HepG2 (cell line): ENCODE data around the gene VEGFB. TPM values are rescaled to one million over a fixed set of nuclear protein-coding genes. Genes with fewer than 3 reads are reported as not detected.

ENCODE experiments used
- GABPB1 ChIP-seq: IDR thresholded peaks from 2 replicates; pipeline ENCODE4 v1.6.1; 2016; ENCODE audit warnings: mild to moderate bottlenecking, missing genetic modification reagents, moderate library complexity, missing compliant biosample characterization
- HIVEP1 ChIP-seq: sonication (generic); formaldehyde crosslinking; IDR thresholded peaks from 2 replicates; pipeline ENCODE4 v1.4.0; 2020; ENCODE audit warnings: mild to moderate bottlenecking, missing genetic modification reagents
- KDM5B ChIP-seq: sonication (generic); formaldehyde crosslinking; IDR thresholded peaks from 2 replicates; pipeline ENCODE4 v1.4.0; 2020; ENCODE audit warnings: missing genetic modification reagents, mild to moderate bottlenecking, borderline replicate concordance
- MBD4 ChIP-seq: IDR thresholded peaks from 2 replicates; pipeline ENCODE4 v1.6.1; 2012; ENCODE audit warnings: low read length, inconsistent platforms, borderline replicate concordance
- MXD4 ChIP-seq: IDR thresholded peaks from 2 replicates; pipeline ENCODE4 v1.6.1; 2016; ENCODE audit warnings: mild to moderate bottlenecking, missing biosample characterization, missing genetic modification reagents
- NR2C2 ChIP-seq: sonication (generic); formaldehyde crosslinking; IDR thresholded peaks from 2 replicates; pipeline ENCODE4 v1.4.0; 2020; ENCODE audit warnings: missing genetic modification reagents, mild to moderate bottlenecking, moderate library complexity, borderline replicate concordance
- RCOR2 ChIP-seq: IDR thresholded peaks from 2 replicates; pipeline ENCODE4 v1.6.1; 2016; ENCODE audit warnings: missing biosample characterization, missing genetic modification reagents
- SKI ChIP-seq: fragments of 450-650 bp; IDR thresholded peaks from one replicate; pipeline ENCODE4 v1.6.1; 2018; ENCODE audit warnings: mild to moderate bottlenecking; ENCODE audit not compliant: partially characterized antibody
- TOPORS ChIP-seq: sonication (generic); formaldehyde crosslinking; IDR thresholded peaks from 2 replicates; pipeline ENCODE4 v1.8.0; 2023; ENCODE audit warnings: mild to moderate bottlenecking, missing genetic modification reagents
- ZNF235 ChIP-seq: sonication (generic); formaldehyde crosslinking; IDR thresholded peaks from 2 replicates; pipeline ENCODE4 v1.8.1; 2023; ENCODE audit warnings: mild to moderate bottlenecking, missing genetic modification reagents, borderline replicate concordance
- ZNF264 ChIP-seq: sonication (generic); formaldehyde crosslinking; IDR thresholded peaks from 2 replicates; pipeline ENCODE4 v1.4.0; 2020; ENCODE audit warnings: missing genetic modification reagents
- ZNF296 ChIP-seq: sonication (generic); formaldehyde crosslinking; conservative IDR thresholded peaks from 2 replicates; pipeline ENCODE4 v1.5.0; 2020; ENCODE audit warnings: mild to moderate bottlenecking, missing genetic modification reagents
- ZNF34 ChIP-seq: sonication (generic); formaldehyde crosslinking; IDR thresholded peaks from 2 replicates; pipeline ENCODE4 v1.4.0; 2020; ENCODE audit warnings: mild to moderate bottlenecking, missing genetic modification reagents, borderline replicate concordance
- ZNF430 ChIP-seq: sonication (generic); formaldehyde crosslinking; IDR thresholded peaks from 2 replicates; pipeline ENCODE4 v1.9.0; 2021; ENCODE audit warnings: mild to moderate bottlenecking, missing genetic modification reagents
- ZNF891 ChIP-seq: sonication (generic); formaldehyde crosslinking; IDR thresholded peaks from 2 replicates; pipeline ENCODE4 v1.5.0; 2020; ENCODE audit warnings: mild to moderate bottlenecking, missing genetic modification reagents
- polyA plus RNA-seq, 8 experiments: library from polyadenylated mRNA; depleted of rRNA in 3 of 8; stranded (reverse) in 7 of 8; unstranded in 1 of 8; fragments of >200 nt; fragmentation: Illumina TruSeq in 4 of 8; extraction: Trizol in 4 of 8; gene quantifications; 2 replicates each; pipeline versions ENCODE4 v1.2.1 to v1.2.3, GENCODE V29; 2011 to 2016; ENCODE audit warnings: low read depth in 4 of 8, missing spikeins in 1 of 8, mixed read lengths in 1 of 8; ENCODE audit not compliant: insufficient read depth in 1 of 8
- total RNA-seq, 5 experiments: library from RNA; depleted of rRNA; stranded (reverse); fragments of >200 nt; fragmentation: Illumina TruSeq; extraction: Trizol; gene quantifications; 2 replicates each; pipeline ENCODE4 v1.2.3, GENCODE V29; 2016; ENCODE audit warnings: low read depth in 1 of 5
- TF ChIP-seq, protein P1 (sequence below): IDR thresholded peaks from 2 replicates; pipeline ENCODE4 v1.6.1; 2016
- TF ChIP-seq, protein P2 (sequence below): IDR thresholded peaks from 2 replicates; pipeline ENCODE4 v1.6.1; 2012; ENCODE audit warnings: inconsistent platforms
- TF ChIP-seq, protein P3 (sequence below): sonication (generic); formaldehyde crosslinking; IDR thresholded peaks from 2 replicates; pipeline ENCODE4 v1.8.0; 2022; ENCODE audit warnings: mild to moderate bottlenecking, missing genetic modification reagents; ENCODE audit not compliant: insufficient replicate concordance
- TF ChIP-seq, protein P4 (sequence below): IDR thresholded peaks from 2 replicates; pipeline ENCODE4 v1.6.1; 2016; ENCODE audit warnings: control low read depth
- TF ChIP-seq, protein P5 (sequence below): sonication (generic); formaldehyde crosslinking; IDR thresholded peaks from 2 replicates; pipeline ENCODE4 v1.4.0; 2020; ENCODE audit warnings: missing genetic modification reagents, borderline replicate concordance

Gene VEGFB
- total and polyA plus RNA-seq, 2 of the 13 experiments (the other 11 are each of a cell fraction or from before 2014, with no cell fraction given) = 9.0 to 11.3 TPM

DNA sequence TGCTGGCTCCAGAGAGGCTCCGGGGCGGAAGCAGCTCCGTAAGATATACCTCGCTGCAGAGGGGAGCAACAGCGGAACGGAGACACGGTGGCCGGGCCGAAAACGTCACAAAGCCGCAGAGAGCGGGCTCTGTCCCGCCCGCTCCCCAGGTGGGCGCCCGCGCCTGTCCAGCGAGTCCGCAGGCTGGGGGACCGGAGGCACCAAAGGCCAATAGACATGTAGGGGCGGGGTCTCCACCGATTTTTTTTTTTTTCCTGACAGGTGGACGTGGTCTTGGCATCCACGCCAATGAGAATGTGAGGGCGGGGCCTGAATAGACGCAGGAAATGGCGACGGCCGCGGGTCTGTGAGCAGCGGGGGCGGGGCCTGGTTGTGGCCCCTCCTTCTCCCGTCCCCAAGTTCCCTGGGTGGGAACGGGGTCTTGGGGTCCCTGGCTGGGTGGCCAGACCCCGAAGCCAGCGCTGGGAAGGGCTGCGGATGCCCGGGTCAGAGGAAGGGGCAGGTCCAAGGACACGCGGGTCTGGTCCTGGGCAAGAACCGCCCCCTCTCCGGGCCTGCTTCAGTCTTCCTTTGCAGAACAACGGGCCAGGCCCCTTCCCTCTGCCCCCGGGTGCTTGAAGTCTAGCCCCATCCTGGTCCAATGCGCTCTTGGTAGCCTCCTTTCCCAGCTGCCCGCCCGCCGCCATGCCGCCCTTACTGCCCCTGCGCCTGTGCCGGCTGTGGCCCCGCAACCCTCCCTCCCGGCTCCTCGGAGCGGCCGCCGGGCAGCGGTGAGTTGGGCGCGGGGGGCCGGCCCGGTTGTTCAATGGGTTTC lies 4.0 kb upstream of the VEGFB start, which contains the start of gene DNAJC4 (continued):
- TF ChIP-seq, protein P1, sequence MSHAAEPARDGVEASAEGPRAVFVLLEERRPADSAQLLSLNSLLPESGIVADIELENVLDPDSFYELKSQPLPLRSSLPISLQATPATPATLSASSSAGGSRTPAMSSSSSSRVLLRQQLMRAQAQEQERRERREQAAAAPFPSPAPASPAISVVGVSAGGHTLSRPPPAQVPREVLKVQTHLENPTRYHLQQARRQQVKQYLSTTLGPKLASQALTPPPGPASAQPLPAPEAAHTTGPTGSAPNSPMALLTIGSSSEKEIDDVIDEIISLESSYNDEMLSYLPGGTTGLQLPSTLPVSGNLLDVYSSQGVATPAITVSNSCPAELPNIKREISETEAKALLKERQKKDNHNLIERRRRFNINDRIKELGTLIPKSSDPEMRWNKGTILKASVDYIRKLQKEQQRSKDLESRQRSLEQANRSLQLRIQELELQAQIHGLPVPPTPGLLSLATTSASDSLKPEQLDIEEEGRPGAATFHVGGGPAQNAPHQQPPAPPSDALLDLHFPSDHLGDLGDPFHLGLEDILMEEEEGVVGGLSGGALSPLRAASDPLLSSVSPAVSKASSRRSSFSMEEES (CRISPR knock-in tag) = 0 out of 2 replicates have a peak, but pooled peaks have one; percentile 23
- TF ChIP-seq HIVEP1 (CRISPR knock-in tag) = 0 out of 2 replicates have a peak, but pooled peaks have one; percentile 39
- peak; percentile 25 for TF ChIP-seq SKI
- TF ChIP-seq, protein P2, sequence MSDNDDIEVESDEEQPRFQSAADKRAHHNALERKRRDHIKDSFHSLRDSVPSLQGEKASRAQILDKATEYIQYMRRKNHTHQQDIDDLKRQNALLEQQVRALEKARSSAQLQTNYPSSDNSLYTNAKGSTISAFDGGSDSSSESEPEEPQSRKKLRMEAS = peak; percentile 24
- TF ChIP-seq KDM5B (CRISPR knock-in tag) = peak; percentile 78; the same call in 1 of the 2 replicates
- TF ChIP-seq GABPB1 (CRISPR knock-in tag) = peak; percentile 75
- TF ChIP-seq ZNF264 (CRISPR knock-in tag) = no peak
- TF ChIP-seq, protein P3, sequence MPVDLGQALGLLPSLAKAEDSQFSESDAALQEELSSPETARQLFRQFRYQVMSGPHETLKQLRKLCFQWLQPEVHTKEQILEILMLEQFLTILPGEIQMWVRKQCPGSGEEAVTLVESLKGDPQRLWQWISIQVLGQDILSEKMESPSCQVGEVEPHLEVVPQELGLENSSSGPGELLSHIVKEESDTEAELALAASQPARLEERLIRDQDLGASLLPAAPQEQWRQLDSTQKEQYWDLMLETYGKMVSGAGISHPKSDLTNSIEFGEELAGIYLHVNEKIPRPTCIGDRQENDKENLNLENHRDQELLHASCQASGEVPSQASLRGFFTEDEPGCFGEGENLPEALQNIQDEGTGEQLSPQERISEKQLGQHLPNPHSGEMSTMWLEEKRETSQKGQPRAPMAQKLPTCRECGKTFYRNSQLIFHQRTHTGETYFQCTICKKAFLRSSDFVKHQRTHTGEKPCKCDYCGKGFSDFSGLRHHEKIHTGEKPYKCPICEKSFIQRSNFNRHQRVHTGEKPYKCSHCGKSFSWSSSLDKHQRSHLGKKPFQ (CRISPR knock-in tag) = peak; percentile 74
- TF ChIP-seq ZNF34 = no peak
- no peak for TF ChIP-seq RCOR2 (CRISPR knock-in tag)
- TF ChIP-seq ZNF296 = 0 out of 2 replicates have a peak, but pooled peaks have one; percentile 23
- TF ChIP-seq NR2C2 = 0 out of 2 replicates have a peak, but pooled peaks have one; percentile 28
- peak; percentile 77 for TF ChIP-seq ZNF891 (CRISPR knock-in tag)
- TF ChIP-seq ZNF235 (CRISPR knock-in tag) = no peak
- TF ChIP-seq, protein P4, sequence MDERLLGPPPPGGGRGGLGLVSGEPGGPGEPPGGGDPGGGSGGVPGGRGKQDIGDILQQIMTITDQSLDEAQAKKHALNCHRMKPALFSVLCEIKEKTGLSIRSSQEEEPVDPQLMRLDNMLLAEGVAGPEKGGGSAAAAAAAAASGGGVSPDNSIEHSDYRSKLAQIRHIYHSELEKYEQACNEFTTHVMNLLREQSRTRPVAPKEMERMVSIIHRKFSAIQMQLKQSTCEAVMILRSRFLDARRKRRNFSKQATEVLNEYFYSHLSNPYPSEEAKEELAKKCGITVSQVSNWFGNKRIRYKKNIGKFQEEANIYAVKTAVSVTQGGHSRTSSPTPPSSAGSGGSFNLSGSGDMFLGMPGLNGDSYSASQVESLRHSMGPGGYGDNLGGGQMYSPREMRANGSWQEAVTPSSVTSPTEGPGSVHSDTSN (CRISPR knock-in tag) = 0 out of 2 replicates have a peak, but pooled peaks have one; percentile 26
- 0 out of 2 replicates have a peak, but pooled peaks have one; percentile 27 for TF ChIP-seq MXD4 (CRISPR knock-in tag)
- TF ChIP-seq TOPORS (CRISPR knock-in tag) = 0 out of 2 replicates have a peak, but pooled peaks have one; percentile 70
- TF ChIP-seq MBD4 = no peak
- TF ChIP-seq, protein P5, sequence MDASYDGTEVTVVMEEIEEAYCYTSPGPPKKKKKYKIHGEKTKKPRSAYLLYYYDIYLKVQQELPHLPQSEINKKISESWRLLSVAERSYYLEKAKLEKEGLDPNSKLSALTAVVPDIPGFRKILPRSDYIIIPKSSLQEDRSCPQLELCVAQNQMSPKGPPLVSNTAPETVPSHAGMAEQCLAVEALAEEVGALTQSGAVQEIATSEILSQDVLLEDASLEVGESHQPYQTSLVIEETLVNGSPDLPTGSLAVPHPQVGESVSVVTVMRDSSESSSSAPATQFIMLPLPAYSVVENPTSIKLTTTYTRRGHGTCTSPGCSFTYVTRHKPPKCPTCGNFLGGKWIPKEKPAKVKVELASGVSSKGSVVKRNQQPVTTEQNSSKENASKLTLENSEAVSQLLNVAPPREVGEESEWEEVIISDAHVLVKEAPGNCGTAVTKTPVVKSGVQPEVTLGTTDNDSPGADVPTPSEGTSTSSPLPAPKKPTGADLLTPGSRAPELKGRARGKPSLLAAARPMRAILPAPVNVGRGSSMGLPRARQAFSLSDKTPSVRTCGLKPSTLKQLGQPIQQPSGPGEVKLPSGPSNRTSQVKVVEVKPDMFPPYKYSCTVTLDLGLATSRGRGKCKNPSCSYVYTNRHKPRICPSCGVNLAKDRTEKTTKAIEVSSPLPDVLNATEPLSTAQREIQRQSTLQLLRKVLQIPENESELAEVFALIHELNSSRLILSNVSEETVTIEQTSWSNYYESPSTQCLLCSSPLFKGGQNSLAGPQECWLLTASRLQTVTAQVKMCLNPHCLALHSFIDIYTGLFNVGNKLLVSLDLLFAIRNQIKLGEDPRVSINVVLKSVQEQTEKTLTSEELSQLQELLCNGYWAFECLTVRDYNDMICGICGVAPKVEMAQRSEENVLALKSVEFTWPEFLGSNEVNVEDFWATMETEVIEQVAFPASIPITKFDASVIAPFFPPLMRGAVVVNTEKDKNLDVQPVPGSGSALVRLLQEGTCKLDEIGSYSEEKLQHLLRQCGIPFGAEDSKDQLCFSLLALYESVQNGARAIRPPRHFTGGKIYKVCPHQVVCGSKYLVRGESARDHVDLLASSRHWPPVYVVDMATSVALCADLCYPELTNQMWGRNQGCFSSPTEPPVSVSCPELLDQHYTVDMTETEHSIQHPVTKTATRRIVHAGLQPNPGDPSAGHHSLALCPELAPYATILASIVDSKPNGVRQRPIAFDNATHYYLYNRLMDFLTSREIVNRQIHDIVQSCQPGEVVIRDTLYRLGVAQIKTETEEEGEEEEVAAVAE (CRISPR knock-in tag) = 0 out of 2 replicates have a peak, but pooled peaks have one; percentile 20
- TF ChIP-seq ZNF430 (CRISPR knock-in tag) = peak; percentile 44; the same call in 1 of the 2 replicates
